GM19025 (cell line): ENCODE data around the gene SLC37A1.
"Not testable (repeated sequence)": the region's sequence is repeated elsewhere in the genome, so short reads cannot be mapped to it uniquely, and the experiment has no call there.

Experiments
- ATAC-seq: cut with Tn5 transposase; IDR thresholded peaks from one replicate; pipeline ENCODE4 v1.9.1; 2021; ENCODE audit warnings: mild to moderate bottlenecking, low read depth, moderate library complexity; ENCODE audit not compliant: unreplicated experiment

Gene SLC37A1

GRCh38 chr21:42609811-42610210 is 96.2 kb downstream of the SLC37A1 start:
- ATAC-seq, result no peak

DNA sequence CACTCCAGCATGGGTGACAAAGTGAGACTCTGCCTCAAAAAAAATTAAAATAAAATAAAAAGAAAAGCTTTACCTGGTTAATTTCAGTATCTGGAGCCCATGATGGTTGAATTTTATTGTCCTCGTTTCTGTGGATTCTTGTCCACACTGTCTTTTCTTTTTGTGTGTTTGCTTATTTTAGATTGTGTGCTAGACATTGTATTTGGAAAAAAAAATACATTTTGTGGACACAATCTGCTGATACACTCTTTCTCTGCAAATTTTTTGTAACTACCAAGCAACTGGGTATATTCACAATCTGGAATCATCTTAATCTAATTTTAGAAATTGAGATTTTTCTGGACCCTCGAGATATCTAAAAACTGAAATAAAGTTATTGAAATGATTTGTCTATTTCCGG is 98.2 kb downstream of the SLC37A1 start:
- no peak for ATAC-seq

DNA sequence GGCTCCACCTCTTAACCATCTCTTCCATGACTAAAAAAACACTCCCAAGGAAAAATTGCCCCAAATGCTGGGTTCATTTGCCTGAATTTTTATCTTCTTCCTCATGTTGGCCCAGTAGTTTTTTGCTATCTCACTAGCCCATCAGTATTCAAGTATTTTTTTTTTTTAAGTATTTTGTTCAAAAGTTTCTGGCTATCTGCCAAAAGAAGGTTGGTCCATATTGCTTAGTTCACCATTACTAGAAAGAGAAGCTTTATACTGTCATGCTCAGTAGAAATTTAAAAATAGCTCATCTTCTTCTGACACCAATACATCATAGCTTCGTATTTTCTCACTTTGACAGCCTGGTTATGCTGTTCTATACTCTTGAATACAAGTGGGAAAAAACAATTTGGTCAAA is 98.7 kb downstream of the SLC37A1 start:
- ATAC-seq, result no peak

DNA sequence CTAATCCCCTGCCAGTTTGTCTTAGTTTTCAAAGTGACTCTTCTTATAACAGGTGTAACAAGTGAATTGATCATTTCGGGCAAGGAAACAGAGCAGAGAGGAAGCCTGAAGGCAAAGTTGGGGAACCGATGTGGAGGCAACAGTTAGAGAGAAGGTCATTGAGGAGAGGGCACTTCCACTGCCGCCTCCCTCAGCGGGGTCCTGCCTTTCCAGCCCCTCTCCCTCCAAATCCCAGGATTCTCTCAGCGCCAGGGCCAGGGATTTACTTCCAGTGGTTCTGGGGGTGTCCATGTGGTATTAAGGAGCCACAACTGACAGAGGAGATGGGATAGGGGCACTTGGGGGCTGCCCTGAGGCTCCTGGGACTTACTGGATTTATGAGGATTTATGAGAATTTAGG is 100.1 kb downstream of the SLC37A1 start:
- ATAC-seq, result no peak

DNA sequence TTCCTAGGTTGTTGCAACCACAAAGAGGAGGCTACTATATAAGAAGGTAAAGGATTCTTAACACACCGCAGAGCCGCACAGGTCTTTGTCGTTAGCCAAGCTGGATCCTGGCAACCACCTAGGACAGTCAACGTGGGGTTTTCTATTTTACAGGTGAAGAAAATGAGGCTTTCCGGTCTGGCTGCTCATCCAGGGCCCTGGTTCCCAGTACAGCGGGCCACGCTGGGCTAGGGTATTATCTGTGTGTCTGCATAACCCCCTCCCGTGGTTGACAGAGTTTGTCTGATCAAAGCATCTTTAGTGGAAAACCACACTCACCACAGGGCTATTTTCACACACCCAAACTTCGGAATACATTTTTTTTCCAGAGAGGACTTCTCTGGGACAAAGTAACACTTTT is 100.7 kb downstream of the SLC37A1 start:
- no peak for ATAC-seq

DNA sequence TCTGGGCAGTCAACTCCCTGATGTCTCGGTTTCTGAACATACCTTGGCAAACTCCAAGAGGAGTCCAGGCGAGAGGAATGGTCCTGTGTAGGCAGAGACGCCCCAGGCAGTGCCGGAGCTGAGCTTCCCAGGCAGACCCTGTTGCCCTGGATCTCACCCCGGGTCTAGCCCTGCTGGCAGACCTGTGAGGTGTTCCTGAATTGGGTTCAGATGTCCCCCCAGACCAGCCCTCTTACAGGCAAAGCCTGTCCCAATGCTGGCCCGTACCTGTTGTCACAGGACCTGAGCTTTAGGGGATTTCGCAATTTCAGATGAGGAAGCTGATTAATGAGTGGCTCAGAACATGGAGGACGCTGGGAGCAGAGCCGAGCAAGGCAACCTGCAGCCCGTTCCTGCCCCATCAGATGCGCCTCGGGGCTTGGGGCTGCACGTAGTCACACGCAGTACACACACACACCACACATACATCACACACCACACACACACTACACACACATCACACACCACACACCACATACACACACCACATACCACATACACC is 101.2 kb downstream of the SLC37A1 start:
- no peak for ATAC-seq

GRCh38 chr21:42615377-42615776 is 101.7 kb downstream of the SLC37A1 start:
- ATAC-seq, result not testable (repeated sequence)

GRCh38 chr21:42615924-42616323 is 102.3 kb downstream of the SLC37A1 start:
- no peak for ATAC-seq

- ATAC-seq, result no peak
Observed at GRCh38 chr21:42616446-42616845, 102.8 kb downstream of the SLC37A1 start.

GRCh38 chr21:42616941-42617340 is 103.3 kb downstream of the SLC37A1 start:
- ATAC-seq, result no peak

DNA sequence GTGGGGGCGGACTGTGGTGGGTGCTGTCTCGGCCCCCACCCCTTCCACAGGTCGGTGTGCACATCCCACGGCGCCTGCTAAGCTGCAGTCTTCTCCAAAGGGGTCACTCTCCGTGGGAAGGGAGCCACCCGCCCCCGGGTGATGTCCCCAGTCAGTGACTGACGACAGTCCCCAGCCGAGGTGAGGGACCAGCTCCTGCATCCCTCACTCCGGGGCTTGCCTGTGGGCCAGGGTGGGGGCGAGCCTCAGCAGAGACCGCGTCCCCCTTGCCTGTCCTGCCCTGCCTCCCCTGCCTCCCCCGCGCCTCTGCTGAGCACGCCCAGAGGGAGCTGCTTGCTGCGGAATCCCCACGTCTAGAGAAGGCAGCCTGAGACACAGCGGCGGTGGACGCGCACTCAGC is 103.8 kb downstream of the SLC37A1 start:
- no peak for ATAC-seq

DNA sequence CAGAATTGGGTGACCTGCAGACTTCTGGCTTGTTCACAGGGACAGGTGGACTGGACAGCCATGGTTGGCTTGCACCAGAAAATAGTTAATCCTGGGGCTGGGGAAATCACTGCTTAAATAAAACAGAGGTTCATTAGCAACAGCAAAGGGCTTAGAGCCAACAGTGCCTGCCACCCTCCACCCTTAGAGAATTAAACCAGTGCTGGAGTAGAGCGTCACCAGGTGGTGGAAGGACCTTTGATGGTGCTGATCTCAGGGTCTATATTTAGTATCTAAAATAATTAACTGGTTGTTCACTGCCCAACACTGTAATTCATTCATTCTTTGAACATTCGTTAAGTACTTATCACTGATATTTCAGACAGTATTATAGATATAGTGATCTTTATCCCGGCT is 105.1 kb downstream of the SLC37A1 start:
- no peak for ATAC-seq

DNA sequence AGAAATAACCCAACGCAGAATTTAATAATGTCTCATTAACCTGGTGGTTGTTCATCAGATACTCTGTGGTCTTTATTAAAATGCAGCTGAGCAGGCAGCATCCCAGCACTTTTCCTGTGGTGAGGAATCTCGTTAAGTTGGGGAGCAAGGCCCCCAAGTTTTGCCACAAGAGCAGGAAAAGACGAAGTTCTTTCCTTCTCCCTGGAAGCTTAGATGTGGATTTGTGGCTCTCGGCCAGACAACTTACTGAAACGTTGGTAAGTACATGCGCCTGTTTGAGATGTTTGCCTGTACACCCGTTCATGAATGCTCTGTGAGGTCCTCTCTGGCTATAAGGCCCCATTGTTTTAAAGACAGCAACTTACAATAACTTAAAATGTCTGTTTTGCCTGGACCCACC is 105.5 kb downstream of the SLC37A1 start:
- no peak for ATAC-seq

DNA sequence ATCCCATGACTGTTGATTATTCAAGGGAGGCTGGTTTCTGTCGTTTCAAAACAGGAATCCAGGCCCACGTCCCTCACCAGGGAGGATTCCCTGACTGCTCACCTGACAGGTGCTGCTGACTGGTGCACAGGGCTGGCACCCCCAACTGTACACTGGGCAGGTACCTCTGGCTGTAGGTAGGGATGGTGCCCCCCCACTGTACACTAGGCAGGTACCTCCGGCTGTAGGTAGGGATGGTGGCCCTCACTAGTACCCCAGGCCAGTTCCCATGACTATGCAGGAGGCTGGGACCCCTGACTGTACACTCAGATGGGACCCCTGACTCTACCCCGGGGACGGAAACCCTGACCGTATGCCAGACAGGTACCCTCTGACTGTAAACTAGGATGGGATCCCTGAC is 106.2 kb downstream of the SLC37A1 start:
- ATAC-seq, result no peak

DNA sequence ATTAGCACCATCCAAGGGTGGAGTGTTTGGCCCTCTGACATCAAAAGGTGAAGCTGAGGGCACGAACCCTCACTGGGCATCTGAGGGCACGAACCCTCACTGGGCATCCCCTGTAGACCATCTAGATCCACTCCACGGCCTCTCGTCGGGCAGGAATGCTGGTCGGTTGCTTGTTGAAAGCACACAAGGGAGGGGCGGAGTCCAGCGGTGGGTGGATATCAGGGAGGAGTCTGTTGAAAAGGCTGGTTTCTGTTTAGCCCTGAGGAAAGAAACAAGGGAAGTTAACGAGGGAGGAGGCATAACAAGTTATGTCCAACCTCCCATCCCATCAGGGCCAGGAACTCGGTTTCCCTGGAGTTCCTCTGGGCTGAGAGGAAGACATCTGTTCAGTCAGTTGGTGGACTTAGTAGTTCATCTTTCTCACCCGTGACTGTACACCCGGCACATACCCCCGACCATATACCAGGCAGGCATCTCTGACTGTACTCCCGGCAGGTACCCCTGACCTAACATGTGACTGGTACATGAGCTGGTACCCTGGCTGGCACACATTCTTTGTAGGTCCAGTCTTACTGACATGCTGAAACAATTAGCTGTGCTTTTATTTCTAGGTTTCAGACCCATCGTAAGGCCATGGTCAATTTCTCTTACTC is 107.6 kb downstream of the SLC37A1 start:
- no peak for ATAC-seq

- no peak for ATAC-seq
Observed at GRCh38 chr21:42621819-42622177, 108.1 kb downstream of the SLC37A1 start.

- ATAC-seq, result no peak
Observed at GRCh38 chr21:42622284-42622683, 108.6 kb downstream of the SLC37A1 start.

- no peak for ATAC-seq
Observed at GRCh38 chr21:42623694-42624093, 110.0 kb downstream of the SLC37A1 start.

GRCh38 chr21:42624095-42624790 is 110.6 kb downstream of the SLC37A1 start:
- ATAC-seq, result no peak

GRCh38 chr21:42624936-42625335 is 111.3 kb downstream of the SLC37A1 start:
- ATAC-seq, result no peak

- no peak for ATAC-seq
Observed at GRCh38 chr21:42626171-42626570, 112.5 kb downstream of the SLC37A1 start.
